Measurements from ENCODE around the gene PTPRD.
"Not testable (repeated sequence)": the region's sequence is repeated elsewhere in the genome, so short reads cannot be mapped to it uniquely, and the experiment has no call there.

Gene PTPRD

DNA sequence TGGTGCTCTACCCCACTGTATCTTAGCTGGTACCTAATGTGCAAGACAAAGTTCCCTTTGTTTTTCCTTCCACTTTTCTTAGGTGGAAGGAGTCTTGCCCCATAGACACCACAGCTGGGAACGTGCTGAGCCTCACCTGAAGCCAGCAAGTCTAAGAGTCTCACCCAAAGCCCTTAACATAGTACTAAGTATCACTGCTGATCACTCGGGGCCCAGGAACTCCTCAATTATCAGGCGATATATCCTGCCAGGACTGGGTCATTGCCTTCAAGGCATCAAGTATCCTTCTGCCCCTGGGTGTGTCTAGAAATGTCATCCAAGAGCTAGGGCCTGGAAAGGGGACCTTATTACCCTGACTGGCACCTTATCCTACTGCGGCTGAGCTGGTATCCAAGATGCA is 123.9 kb downstream of the PTPRD start:
- DNase-seq (ENCODE audit: low read depth in 4 of 4, low spot score in 1 of 4), result no peak

DNA sequence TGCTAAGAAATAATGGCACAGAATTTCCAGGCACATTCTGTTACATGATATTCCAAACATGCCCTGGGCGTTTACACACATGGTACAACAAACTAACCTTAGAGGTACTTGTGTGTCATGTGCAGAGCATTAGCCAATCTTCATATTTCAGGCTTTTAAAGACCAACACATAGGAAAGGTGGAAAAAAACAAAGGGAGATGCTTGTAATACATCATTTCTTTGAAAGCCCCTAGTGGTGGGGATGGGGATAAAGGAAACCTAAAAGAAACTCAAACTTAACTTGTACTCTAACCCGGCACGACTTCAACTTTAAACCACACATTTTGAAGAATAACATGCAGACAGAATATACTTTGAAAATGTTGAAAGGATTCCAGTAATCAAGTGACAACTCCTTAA is 133.6 kb downstream of the PTPRD start:
- DNase-seq (ENCODE audit: low read depth in 4 of 4, low spot score in 1 of 4), result no peak

DNA sequence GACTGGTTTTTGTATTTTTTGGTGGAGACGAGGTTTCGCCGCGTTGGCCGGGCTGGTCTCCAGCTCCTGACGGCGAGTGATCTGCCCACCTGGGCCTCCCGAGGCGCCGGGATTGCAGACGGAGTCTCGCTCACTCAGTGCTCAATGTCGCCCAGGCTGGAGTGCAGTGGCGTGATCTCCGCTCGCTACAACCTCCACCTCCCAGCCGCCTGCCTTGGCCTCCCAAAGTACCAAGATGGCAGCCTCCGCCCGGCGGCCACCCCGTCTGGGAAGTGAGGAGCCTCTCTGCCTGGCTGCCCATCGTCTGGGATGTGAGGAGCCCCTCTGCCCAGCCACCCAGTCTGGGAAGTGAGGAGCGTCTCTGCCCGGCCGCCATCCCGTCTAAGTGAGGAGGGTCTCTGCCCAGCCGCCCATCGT is 163.6 kb downstream of the PTPRD start:
- not testable (repeated sequence) for DNase-seq (ENCODE audit: low read depth in 4 of 4, low spot score in 1 of 4)

DNA sequence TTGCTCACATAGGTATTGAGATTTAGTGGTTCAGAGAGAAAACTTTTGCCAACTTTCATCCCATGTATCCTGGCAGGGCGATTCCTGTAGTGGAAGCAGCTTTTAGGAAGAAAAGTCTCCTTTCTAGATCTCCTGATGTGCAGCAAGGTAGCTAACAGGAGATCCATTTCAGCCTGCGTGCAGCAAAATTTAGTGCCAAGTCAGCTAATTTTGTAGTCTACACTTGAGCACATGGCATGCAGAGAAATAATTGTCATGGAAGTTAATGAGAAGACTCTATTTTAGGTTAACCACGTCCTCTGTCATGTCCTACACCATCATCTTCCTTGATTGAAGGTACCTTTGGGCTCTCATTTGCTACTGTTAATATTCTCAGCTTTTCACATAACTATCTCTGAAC is 165.8 kb downstream of the PTPRD start:
- no peak for DNase-seq (ENCODE audit: low read depth in 4 of 4, low spot score in 1 of 4)

DNA sequence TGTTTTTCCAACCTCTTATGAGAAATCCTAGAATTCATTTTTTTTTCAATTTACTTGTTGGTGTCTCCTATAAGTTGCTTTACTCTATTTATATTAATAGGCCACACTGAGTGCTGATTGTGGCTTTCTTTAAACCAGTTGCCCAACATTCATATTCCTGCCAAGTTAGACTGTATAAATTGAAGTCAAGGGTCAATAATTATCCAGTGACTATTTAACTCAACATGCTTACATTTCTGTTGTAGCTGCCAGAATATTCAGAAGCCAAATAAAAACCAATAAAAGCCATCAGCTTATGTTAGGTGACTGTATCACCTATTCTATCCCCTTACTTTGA is 169.0 kb downstream of the PTPRD start:
- no peak for DNase-seq (ENCODE audit: low read depth in 4 of 4, low spot score in 1 of 4)

DNA sequence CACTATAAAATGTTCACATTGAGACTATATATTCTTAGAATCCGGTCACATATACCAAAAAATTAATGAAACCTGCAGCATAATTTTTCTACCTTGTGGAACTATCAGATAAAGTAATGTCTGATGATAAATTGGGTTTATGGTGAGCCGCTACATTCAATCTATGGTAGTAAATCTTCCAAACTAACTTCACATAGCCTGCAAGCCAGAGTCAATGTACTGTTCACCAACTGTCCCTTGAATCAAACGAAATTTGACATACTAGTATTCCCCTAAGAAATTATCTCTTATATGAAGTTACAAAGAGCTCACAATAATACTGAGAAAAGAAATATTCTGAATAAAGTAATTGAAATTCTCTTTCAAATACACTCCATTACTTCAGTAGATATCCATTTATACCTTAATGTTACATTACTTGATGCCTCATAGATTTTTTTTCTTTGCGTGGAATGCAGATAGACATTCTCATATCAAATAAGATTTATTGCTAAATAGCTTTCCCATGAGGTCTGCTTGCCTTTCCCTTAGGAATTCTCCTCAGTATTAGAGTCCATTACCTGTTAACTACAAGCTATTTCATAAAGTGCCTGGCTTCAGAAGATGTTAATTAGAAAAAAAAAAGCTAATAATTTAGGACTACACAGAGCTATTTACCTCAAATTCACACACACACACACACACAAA is 169.5 kb downstream of the PTPRD start:
- DNase-seq (ENCODE audit: low read depth in 4 of 4, low spot score in 1 of 4), result no peak

DNA sequence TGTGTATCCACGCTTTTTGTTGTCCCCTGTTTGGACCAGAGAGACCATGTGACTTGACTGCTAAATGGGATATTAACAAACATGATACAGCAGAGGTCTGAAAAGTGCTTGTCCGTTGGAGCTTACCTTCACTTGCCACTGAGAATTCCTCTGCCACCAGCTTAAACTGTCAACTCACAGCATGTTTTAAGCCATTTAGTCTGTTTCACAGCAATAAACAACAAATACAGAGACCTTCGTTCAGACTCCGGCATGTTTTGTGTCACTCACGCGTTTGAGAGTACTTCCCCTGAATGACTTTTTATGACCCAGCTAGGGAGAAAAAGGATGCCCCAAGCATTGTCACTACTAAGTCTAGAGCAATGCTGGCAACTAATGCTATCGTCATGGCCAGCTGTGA is 173.8 kb downstream of the PTPRD start:
- no peak for DNase-seq (ENCODE audit: low read depth in 4 of 4, low spot score in 1 of 4)

DNA sequence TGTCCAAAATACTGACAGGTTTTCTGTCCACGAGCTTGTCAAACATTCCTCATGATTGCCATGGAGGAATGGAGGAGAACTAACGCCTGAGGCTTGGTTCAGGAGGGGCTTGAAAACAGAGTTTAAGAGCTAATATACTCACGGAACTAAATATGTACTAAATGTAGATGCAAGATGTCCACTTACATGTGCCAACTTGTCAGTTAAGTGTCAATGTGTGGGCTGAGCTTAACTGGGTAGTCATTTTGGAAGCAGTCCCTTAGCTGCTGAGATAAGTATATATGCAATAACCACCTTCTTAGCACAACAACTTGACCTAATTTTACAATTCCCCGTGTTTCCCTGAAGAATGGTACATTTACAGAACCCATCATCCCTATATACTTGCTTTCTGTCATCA is 176.0 kb downstream of the PTPRD start:
- no peak for DNase-seq (ENCODE audit: low read depth in 4 of 4, low spot score in 1 of 4)

DNA sequence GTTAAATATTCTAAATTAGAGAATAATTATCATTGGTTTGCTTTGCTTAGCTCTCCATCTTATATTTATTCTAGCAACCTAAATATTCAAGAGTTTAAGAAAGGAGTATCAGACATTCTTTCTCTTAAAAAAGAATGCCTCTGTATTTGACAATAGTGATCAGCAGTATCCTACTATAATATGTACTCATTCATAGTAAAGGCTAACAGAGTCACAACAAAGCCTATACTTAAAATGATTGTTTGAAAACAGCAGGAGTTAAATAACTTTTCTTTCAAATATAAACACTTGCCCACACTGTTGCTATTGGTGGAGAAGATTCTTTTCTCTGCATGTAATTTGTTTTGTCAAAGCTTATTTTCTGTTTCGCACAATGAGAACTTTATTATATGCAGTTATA is 178.4 kb downstream of the PTPRD start:
- no peak for DNase-seq (ENCODE audit: low read depth in 4 of 4, low spot score in 1 of 4)

DNA sequence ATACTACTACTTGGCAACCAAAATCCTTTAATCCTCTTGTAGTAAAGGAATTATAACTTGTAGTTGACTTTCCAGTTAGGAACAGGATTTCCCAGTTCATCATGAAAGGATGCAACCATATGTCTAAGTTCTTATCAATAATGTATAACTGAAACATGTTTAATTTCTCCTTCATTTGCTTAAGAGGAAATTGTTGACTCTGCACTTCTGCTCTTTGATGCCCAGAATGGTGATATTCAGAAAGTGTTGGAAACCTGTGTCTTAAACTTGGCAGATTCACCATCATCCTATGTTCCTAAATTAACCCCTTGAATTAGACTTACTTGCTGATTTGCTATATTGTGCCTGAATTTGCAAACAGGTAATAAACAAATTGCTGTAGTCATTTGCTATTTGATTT is 201.5 kb downstream of the PTPRD start:
- no peak for DNase-seq (ENCODE audit: low read depth in 4 of 4, low spot score in 1 of 4)

DNA sequence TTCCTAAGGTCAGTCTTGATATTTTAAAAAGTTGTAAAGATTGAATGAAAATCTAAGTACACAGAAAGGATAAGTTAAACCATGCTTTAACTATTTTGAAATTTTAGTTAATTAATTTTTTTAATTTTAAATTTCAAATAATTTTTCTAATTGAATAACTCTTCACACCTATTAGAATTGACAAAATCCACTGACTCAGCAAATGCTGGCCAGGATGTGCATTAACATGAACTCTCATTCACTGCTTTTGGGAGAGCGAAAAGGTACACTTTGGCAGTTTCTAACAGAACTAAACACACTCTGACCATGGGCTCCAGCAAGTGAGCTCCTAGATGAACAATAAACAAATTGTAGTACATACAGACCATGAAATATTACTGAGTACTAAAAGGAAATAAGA is 209.5 kb downstream of the PTPRD start:
- DNase-seq (ENCODE audit: low read depth in 4 of 4, low spot score in 1 of 4), result no peak

DNA sequence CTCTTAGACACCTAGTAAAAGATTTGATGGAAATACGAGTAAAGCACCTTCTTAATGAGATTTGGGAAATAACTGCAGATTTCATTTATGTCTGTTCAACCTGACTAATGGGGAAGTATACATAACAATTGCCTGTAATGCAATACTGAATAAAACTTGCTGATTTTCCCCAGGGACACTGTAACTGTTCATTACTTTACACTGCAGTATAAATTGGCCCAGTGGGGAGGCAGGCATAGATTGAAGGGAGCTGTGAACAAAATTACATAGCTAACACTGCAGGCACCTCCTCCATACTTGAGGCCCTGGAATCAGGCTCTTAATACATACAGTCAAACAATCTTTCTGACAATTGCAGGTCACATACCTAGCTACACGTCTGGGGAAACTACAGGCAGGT is 216.2 kb downstream of the PTPRD start:
- no peak for DNase-seq (ENCODE audit: low read depth in 4 of 4, low spot score in 1 of 4)

DNA sequence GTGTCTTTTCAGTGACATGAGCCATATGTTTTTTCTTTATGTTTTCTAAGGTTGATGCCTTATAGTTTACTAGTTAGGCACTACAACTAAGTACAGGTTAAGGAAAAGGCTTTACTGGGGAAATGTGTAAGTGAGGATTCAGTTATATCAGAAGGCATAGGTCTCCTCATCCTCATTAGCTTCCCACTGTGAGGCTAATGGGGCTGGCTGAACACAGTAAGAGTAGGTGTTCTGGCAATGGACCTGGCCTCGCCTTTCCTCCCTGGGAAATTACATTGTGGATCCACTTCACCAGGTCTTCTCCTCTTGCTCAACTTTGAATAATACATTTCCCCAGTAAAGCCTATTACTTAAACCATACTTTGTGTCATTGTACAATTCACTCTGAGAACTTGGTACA is 225.5 kb downstream of the PTPRD start:
- DNase-seq (ENCODE audit: low read depth in 4 of 4, low spot score in 1 of 4), result no peak

DNA sequence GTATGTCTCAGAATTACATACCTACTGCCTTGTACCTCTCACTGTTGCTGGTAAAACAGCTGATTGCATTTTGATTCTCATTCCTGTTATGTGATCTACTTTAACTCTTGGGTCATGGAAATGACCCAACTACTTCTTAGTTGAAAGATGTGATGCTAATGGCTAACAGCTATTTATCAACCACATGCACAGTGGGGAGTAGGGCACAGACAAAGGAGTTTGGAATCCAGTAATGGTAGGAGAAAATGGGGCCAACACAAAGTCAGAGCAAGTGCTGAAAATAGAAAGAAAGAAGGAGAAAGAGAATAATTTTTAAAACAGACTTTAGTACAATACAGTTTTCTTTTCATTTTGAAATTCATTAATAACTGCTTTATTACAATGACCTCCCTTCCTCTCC is 241.0 kb downstream of the PTPRD start:
- DNase-seq (ENCODE audit: low read depth in 4 of 4, low spot score in 1 of 4), result no peak

DNA sequence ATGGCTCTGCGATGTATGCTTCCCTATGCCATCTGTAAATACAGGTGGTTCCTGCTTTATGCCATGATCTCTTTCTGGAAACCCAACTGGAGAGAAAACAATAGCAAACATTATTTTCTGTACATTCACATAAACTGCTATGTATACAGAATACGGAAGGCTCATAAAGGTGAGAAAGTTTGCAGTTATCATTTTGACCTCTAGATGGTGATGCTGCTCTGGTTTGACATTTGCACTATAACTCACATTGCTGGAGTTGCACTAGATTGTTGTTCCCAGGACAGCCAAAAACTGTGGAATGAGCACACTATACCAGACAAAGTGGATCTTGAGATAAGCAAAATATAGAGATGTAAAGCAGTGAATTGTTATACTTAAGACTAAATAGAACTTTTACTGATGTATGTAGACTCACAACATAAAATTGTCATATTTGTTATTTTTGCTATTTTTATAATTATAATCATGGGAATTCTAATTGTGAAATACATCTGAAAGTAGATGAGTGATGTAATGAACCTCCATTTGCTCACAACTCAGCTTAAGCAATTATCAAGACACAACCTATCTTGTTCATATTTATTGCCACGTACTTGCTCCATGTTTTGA is 246.5 kb downstream of the PTPRD start:
- no peak for DNase-seq (ENCODE audit: low read depth in 4 of 4, low spot score in 1 of 4)

DNA sequence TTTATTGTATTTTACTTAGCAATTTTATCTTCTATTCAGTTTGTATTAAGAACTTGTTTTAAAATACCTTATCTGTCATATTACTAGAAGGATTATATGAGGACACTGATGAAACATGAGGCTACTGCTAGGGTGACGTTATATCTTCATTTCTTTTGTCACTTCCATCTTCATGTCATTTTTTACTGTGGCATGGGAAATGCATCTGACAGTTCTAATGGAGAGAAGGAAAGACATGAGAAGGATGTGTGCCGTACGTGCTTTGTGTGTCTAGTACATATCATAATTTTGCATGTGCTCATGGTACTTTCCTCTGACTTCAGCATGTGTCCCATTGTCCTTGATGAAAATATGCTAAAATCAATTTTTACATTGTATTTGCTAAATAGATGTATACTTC is 258.2 kb downstream of the PTPRD start:
- DNase-seq (ENCODE audit: low read depth in 4 of 4, low spot score in 1 of 4), result no peak

DNA sequence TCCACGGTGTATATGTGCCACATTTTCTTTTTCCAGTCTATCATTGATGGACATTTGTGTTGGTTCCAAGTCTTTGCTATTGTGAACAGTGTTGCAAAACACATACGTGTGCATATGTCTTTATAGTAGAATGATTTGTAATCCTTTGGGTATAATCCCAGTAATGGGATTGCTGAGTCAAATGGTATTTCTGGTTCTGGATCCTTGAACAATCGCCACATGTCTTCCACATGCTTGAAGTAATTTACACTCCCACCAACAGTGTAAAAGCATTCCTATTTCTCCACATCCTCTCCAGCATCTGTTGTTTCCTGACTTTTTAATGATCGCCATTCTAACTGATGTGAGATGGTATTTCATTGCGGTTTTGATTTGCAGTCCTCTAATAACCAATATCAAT is 267.2 kb downstream of the PTPRD start:
- not testable (repeated sequence) for DNase-seq (ENCODE audit: low read depth in 4 of 4, low spot score in 1 of 4)

DNA sequence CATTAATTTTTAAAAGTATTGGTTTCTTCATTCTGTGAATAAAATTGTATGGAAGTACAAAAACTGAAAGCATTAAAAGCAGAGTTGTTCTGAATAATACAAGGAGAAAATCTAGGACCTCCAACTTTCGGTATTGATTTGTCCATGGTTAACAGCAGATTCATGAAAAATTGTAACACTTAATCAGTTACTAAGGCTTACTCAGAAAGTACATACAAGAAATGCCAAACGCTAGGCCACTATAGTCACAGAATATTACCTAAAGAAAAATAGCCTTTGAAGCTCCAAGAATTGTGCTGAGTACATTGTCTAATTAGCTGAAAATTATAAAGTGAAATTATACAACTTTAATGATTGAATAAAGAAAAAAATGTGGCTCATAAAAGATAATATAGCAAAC is 271.7 kb downstream of the PTPRD start:
- no peak for DNase-seq (ENCODE audit: low read depth in 4 of 4, low spot score in 1 of 4)

DNA sequence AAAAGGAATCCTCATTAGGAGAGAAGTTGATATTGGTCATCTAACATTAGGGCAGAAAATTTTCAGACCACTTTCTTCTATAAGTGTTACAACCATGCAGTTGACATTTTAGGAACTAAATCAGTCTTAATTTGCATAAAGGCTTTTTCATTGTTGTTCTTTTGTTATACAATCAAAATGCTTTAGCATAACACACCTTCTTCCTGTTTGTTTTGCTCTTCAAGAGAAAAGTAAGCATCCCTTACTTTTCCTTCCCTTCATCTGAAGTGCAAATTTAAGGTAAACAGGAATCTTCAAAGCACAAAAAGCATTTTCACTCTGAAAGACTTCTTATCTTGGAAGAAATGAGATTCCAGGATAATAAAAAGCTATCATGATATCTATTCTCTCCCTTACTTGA is 273.6 kb downstream of the PTPRD start:
- DNase-seq (ENCODE audit: low read depth in 4 of 4, low spot score in 1 of 4), result no peak

DNA sequence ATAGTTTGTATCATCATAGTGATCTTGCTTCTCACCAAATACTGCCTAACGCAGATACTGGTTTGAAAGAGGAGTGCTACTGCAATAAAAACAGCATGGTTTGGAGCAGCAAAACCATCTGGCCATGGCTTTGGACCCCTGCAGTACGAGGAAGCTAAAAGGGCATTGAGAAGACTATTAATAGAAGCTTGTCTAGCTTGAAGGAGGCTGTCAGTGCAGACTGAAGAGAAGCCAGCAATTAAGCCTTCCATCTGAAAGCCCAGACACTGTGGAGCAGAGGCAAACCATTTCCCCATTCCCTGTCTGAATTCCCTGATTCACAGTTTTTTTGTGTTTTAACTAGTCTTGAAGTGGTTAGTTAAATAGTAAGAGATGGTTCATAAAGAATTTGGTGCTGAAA is 281.6 kb downstream of the PTPRD start:
- DNase-seq (ENCODE audit: low read depth in 4 of 4, low spot score in 1 of 4), result no peak

DNA sequence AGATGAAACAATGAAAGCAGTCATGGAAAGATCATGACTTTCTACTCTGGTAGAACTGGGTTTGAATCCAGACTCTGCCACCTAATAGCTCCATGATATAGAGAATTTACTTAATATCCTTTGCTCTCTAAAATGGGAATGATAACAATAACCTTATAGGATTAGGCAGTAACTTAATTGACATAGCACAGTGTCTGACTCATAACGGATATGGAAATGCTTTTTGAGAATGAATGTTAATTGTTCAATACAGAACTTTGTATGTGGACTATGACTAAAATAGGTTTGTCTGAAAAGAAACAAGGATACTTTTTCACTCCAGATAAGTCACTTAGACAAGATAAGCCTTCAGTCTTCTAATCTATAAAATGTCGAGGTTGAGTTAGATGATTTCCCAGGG is 330.7 kb downstream of the PTPRD start:
- DNase-seq (ENCODE audit: low read depth in 4 of 4, low spot score in 1 of 4), result no peak

DNA sequence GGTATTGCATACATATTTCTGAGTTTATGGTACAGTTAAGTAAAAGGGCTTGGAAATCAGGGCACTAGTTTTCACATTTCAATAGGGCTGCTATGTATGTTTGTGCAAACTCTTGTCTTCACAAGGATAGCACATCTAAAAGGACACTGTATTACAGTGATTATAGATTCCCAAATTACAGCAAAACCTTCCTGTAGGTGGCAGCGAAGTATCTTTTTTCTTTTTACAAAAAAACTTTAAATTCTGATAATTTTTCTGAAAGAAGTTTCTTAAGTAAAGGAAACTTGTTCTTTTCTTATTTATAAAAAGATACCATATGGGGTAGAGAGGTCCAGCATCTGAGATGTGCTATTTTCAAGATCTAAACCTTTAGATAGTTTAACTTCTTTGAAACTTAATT is 337.8 kb downstream of the PTPRD start:
- no peak for DNase-seq (ENCODE audit: low read depth in 4 of 4, low spot score in 1 of 4)

DNA sequence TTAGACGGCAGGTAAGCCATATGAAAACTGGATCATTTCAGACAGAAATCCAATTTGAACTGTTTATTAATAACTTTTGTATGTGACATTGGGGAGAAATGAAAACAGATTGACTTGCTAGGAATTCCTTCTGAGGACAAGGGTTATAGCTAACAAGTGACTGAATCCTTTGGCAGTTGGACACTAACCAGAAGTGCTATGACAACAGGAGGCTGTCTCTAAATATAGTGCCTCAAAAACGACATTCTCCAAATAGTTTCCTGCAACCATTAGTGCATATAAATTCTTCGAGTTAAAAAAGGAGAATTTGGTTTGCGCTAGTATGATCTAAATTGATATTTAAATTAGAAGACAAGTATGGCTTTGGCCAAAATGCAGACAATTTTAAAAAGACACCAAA is 338.6 kb downstream of the PTPRD start:
- DNase-seq (ENCODE audit: low read depth in 4 of 4, low spot score in 1 of 4), result no peak

Data from stimulated activated CD4-positive, alpha-beta T cell treated with anti-CD3 and anti-CD28 coated beads, Interleukin-1b, Interleukin-23, amount 100 ng/mL, for 24 hours (primary cell).